Measurements from ENCODE around the gene ZPR1. TPM values are rescaled to one million over a fixed set of nuclear protein-coding genes. Genes with fewer than 3 reads are reported as not detected.
A peak's percentile ranks its signal among the peaks of the same experiment; 100 is the strongest.

Gene ZPR1
- total and polyA plus RNA-seq, 11 donors: 6.2 to 59.4 (median 27.1) TPM

GRCh38 chr11:116800610-116801009 is 12.8 kb upstream of the ZPR1 start:
- WGBS, 4 donors: 92 to 96% (median 94%) methylated on average over 2 of the region's 2 CpGs
- Histone ChIP-seq H3K4me1 (peaks cover 0 to 11% (median 0%) of the 10 kb centered on the region in 12 donors), H3K9me3 (no peaks in the 10 kb centered on the region), H3K27ac (no peak overlapping the region), H3K27me3 (no peaks in the 10 kb centered on the region), H3K36me3 (no peaks in the 10 kb centered on the region), H3K4me3 (no peak overlapping the region)
- intact Hi-C loops (cut with DNase I): no loop called here
- TF ChIP-seq, protein P1, sequence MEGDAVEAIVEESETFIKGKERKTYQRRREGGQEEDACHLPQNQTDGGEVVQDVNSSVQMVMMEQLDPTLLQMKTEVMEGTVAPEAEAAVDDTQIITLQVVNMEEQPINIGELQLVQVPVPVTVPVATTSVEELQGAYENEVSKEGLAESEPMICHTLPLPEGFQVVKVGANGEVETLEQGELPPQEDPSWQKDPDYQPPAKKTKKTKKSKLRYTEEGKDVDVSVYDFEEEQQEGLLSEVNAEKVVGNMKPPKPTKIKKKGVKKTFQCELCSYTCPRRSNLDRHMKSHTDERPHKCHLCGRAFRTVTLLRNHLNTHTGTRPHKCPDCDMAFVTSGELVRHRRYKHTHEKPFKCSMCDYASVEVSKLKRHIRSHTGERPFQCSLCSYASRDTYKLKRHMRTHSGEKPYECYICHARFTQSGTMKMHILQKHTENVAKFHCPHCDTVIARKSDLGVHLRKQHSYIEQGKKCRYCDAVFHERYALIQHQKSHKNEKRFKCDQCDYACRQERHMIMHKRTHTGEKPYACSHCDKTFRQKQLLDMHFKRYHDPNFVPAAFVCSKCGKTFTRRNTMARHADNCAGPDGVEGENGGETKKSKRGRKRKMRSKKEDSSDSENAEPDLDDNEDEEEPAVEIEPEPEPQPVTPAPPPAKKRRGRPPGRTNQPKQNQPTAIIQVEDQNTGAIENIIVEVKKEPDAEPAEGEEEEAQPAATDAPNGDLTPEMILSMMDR (IDR thresholded peaks at IDR 0.05): no peak
- TF ChIP-seq POLR2A (IDR thresholded peaks at IDR 0.05): no peak
- DNase-seq (no peak), ATAC-seq (no peak)

DNA sequence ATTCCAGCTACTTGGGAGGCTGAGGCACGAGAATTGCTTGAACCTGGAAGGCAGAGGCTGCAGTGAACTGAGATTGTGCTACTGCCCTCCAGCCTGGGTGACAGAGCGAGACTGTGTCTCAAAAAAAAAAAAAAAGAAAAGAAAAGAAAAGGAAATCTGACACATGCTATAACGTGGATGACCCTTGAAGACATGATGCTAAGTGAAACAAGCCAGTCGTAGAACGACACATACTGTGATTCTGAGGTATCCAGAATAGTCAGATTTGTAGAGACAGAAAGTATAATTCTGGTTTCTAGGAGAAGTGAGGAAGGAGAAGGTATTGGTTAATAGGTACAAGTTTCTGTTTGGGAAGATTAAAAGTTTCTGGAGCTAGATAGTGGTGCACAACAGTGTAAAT is 10.5 kb upstream of the ZPR1 start:
- Histone ChIP-seq H3K36me3 (no peaks in the 10 kb centered on the region), H3K27me3 (no peaks in the 10 kb centered on the region), H3K4me1 (peaks cover 0 to 11% (median 0%) of the 10 kb centered on the region in 12 donors), H3K27ac (peak overlapping the region in 1 of 12 donors; percentile 4), H3K9me3 (no peaks in the 10 kb centered on the region), H3K4me3 (no peak overlapping the region)
- intact Hi-C loops (cut with DNase I): loop anchor here in 4 of 10 donors (10.0 kb wide), 2 partner anchors 76 to 426 kb away; no protein-coding TSS in a partner anchor
- no peak for TF ChIP-seq POLR2A (IDR thresholded peaks at IDR 0.05)
- TF ChIP-seq, protein P1 (IDR thresholded peaks at IDR 0.05): no peak
- WGBS, 4 donors: 79 to 83% (median 79%) methylated on average over 5 of the region's 5 CpGs
- DNase-seq: no peak
- no peak for ATAC-seq

DNA sequence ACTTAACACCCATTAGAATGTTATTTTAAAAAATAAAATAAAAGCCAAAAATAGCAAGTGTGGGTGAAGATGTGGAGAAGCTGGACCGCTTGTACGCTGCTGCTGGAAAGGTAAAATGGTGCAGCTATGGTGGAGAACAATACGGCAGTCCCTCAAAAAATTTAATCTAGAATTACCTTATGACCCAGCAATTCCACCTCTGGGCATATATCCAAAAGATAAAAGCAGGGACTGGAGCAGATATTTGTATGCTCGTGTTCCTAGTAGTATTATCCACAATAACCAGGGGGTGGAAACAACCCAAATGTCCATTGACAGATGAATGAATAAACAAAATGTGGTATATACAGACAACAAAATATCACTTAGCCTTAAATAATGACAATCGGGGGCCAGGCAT is 10.0 kb upstream of the ZPR1 start:
- peak in 2 of 4 donors; percentile 31 to 63 for ATAC-seq
- H3K4me3 ChIP-seq: no peak overlapping the region
- intact Hi-C loops (cut with DNase I): loop anchor here in 4 of 10 donors (10.0 kb wide), 2 partner anchors 77 to 427 kb away; no protein-coding TSS in a partner anchor

GRCh38 chr11:116796548-116796947 is 8.7 kb upstream of the ZPR1 start:
- Histone ChIP-seq H3K4me1 (peaks cover 0 to 15% (median 2%) of the 10 kb centered on the region in 12 donors), H3K9me3 (no peaks in the 10 kb centered on the region), H3K36me3 (no peaks in the 10 kb centered on the region), H3K27ac (no peak overlapping the region), H3K27me3 (no peaks in the 10 kb centered on the region), H3K4me3 (no peak overlapping the region)
- intact Hi-C loops (cut with DNase I): loop anchor here in 4 of 10 donors (10.0 kb wide), 2 partner anchors 78 to 428 kb away; no protein-coding TSS in a partner anchor
- no peak for TF ChIP-seq POLR2A (IDR thresholded peaks at IDR 0.05)
- TF ChIP-seq, protein P1 (IDR thresholded peaks at IDR 0.05): no peak
- WGBS, 4 donors: 87 to 96% (median 92%) methylated on average over 1 of the region's 1 CpG
- ATAC-seq: no peak
- DNase-seq: no peak

More for the DNA sequence above, 10.0 kb upstream of the ZPR1 start:
- 37 to 51% (median 47%) methylated on average over 5 of the region's 5 CpGs for WGBS, 4 donors
- DNase-seq: no peak
- no peaks in the 10 kb centered on the region for H3K9me3 ChIP-seq
- TF ChIP-seq, protein P1 (IDR thresholded peaks at IDR 0.05): no peak
- no peak for TF ChIP-seq POLR2A (IDR thresholded peaks at IDR 0.05)
- H3K36me3 ChIP-seq: no peaks in the 10 kb centered on the region
- H3K27me3 ChIP-seq: no peaks in the 10 kb centered on the region
- peak overlapping the region in 1 of 12 donors; percentile 4 for H3K27ac ChIP-seq
- H3K4me1 ChIP-seq: peaks cover 0 to 11% (median 0%) of the 10 kb centered on the region in 12 donors
